ENCODE results near the gene NDUFB7.
A peak's percentile ranks its signal among the peaks of the same experiment; 100 is the strongest.

The NDUFB7 gene

DNA sequence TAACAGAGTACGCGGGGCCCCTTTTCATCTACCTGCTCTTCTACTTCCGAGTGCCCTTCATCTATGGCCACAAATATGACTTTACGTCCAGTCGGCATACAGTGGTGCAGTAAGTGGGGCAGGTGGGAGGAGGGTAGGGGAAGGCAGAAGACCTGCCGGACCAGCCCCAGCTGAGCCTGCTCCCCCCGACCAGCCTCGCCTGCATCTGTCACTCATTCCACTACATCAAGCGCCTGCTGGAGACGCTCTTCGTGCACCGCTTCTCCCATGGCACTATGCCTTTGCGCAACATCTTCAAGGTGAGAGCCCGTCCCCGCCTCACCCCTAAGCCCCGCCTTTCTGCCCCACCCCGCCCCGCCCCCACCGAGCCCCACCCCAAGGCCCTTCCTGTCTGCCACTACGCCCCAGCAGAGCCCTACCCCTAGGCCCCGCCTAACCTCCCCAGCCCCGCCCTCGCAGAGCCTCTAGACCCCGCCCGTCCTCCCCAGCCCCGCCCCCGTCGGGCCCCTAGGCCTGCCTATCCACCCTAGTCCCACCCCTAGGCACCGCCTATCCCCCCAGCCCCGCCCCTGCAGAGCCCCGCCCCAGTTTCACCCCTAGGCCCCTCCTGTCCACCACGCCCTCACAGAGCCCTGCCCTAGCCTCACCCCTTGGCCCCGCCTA lies 7.7 kb downstream of the NDUFB7 start:
- TF ChIP-seq, protein P1, sequence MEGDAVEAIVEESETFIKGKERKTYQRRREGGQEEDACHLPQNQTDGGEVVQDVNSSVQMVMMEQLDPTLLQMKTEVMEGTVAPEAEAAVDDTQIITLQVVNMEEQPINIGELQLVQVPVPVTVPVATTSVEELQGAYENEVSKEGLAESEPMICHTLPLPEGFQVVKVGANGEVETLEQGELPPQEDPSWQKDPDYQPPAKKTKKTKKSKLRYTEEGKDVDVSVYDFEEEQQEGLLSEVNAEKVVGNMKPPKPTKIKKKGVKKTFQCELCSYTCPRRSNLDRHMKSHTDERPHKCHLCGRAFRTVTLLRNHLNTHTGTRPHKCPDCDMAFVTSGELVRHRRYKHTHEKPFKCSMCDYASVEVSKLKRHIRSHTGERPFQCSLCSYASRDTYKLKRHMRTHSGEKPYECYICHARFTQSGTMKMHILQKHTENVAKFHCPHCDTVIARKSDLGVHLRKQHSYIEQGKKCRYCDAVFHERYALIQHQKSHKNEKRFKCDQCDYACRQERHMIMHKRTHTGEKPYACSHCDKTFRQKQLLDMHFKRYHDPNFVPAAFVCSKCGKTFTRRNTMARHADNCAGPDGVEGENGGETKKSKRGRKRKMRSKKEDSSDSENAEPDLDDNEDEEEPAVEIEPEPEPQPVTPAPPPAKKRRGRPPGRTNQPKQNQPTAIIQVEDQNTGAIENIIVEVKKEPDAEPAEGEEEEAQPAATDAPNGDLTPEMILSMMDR (IDR thresholded peaks at IDR 0.05; ENCODE audit: borderline replicate concordance, control extremely low read depth, extremely low read depth, insufficient read depth, missing control alignments) = no peak
- in situ Hi-C loops (cut with MboI; ENCODE audit: low sequenced_read_pairs, unreplicated experiment) = loop anchor here (25.0 kb wide), 2 partner anchors 323 to 548 kb away; partner anchors contain the start of genes OR7A17 and SYDE1
- DNase-seq (ENCODE audit: low spot score) = peak; percentile 79

DNA sequence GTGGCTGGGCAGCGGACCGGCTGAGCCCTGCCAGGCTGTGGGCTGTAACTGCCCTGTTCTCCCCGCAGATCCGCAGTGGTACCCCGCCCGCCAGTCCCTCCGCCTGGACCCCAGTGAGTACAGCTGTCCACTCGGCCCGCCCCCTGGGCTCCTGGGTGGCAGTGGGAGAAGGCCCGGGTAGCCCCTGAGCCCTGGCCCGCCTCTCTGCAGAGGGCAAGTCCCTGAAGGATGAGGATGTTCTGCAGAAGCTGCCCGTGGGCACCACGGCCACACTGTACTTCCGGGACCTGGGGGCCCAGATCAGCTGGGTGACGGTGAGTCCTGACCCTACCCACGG lies 8.3 kb downstream of the NDUFB7 start:
- in situ Hi-C loops (cut with MboI; ENCODE audit: low sequenced_read_pairs, unreplicated experiment) = loop anchor here (25.0 kb wide), 2 partner anchors 324 to 549 kb away; partner anchors contain the start of genes OR7A17 and SYDE1
- TF ChIP-seq, protein P1 (IDR thresholded peaks at IDR 0.05; ENCODE audit: borderline replicate concordance, control extremely low read depth, extremely low read depth, insufficient read depth, missing control alignments) = no peak
- peak; percentile 5 for DNase-seq (ENCODE audit: low spot score)

DNA sequence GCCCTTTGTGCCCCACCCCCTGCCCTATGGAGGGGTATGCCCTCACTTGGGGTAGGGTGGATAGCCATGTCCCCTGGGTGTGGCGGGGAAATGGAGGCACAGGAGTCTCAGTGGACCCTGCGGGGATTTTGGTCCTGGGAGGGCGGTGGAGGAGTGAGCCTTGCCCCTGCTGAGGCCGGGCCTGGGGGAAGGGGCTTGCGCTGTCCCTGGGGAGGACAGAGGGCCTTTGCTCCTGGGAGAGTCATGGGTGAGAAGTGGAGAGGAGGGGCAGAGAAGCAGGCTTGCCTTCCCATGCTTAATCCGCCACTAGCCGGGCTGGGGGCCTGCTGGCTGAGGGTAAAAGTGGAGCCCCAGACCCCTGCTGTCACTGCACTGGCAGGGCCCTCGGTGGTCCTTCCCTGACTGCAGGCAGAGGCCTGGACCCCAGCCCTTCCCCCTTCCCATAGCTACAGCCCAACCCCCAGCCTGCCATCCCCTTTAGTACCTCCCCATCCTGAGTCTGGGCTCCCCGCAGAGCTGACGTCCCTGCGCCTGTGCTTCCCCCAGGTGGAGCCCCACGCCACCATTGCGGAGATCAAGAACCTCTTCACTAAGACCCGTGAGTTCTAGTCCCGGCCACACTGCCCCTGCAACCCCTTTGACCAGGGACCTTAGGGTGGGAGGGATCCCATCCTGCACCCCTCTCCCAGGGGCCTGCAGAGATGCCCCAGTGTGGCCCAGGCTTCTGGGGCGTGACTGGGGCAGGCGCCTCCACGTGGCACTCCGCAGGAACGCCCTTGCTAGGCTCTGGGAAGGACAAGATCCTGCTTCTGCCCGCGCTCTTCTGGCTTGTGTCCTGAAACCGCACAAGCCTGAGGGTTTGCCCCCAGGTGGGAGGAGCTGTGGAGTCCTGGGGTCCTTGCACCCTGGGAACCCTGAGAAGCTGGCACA lies 8.9 kb downstream of the NDUFB7 start:
- in situ Hi-C loops (cut with MboI; ENCODE audit: low sequenced_read_pairs, unreplicated experiment) = loop anchor here (25.0 kb wide), 2 partner anchors 324 to 549 kb away; partner anchors contain the start of genes OR7A17 and SYDE1
- TF ChIP-seq, protein P1 (IDR thresholded peaks at IDR 0.05; ENCODE audit: borderline replicate concordance, control extremely low read depth, extremely low read depth, insufficient read depth, missing control alignments) = no peak
- DNase-seq (ENCODE audit: low spot score) = peak; percentile 13

DNA sequence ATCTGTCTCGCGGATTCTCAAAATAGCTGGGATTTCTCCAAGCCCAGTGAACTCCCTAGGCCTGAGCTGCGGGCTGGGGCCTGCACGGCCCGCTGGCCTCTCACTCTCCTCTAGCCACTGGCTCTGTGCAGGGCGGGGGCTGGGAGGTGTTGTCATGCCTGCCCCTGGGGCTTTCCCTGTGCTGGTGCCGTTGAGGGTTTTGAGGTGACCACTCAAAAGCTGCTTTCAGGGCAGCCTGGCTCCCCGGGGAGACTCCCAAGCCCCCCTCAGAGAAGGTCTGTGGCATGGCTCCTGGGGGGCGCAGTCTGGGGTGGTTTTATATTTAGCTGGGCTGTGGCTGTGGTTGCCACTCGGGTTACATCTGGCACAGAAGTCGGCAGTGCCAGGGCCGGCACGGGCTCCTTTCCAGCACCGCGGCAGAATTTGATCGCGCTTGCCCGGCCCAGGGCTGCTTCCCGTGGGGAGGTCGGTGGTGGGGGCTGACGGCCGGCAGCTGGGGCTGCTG lies 10.0 kb downstream of the NDUFB7 start:
- TF ChIP-seq, protein P1 (IDR thresholded peaks at IDR 0.05; ENCODE audit: borderline replicate concordance, control extremely low read depth, extremely low read depth, insufficient read depth, missing control alignments) = no peak
- in situ Hi-C loops (cut with MboI; ENCODE audit: low sequenced_read_pairs, unreplicated experiment) = loop anchor here (25.0 kb wide), 2 partner anchors 325 to 550 kb away; partner anchors contain the start of genes OR7A17 and SYDE1

DNA sequence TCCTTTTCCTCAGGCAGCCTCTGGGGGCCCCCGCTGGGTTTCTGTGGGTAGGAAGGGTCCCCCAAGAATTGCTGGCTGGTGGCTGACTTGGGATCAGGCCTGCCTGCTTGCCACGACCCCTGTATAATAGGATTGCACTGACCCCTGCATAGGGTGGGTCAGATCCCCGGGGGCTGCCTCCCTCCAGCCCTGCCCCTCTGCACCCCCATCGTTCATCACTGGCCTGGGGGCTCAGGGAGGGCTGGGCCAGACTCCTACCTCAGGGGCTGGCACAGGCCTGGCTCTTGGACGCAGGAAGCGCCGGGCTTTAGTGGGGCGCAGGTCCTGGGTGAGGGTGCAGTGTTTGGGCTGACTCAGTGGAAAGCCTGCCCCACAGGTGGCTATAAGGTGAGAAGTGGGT lies 10.6 kb downstream of the NDUFB7 start:
- TF ChIP-seq, protein P1 (IDR thresholded peaks at IDR 0.05; ENCODE audit: borderline replicate concordance, control extremely low read depth, extremely low read depth, insufficient read depth, missing control alignments) = no peak
- DNase-seq (ENCODE audit: low spot score) = peak; percentile 7
- in situ Hi-C loops (cut with MboI; ENCODE audit: low sequenced_read_pairs, unreplicated experiment) = loop anchor here (25.0 kb wide), 2 partner anchors 326 to 551 kb away; partner anchors contain the start of genes OR7A17 and SYDE1

More for the DNA sequence above, 10.0 kb downstream of the NDUFB7 start:
- peak; percentile 73 for DNase-seq (ENCODE audit: low spot score)

DNA sequence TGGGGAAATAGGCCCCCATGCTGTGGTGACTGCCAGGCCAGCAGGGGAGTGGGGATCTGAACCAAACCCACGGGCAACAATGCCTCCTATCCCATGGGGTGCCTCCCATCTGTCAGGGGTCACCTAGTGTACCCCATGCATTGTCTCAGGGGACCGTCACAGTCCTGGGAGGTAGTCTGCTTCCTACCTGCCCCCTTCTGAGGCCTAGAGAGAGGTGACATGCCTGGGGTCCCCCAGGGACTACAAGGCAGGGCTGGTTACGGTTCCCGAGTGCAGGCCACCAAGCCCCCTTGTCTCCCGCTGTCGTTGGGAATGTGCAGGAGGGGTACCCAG lies 11.1 kb downstream of the NDUFB7 start:
- in situ Hi-C loops (cut with MboI; ENCODE audit: low sequenced_read_pairs, unreplicated experiment) = loop anchor here (25.0 kb wide), 2 partner anchors 327 to 552 kb away; partner anchors contain the start of genes OR7A17 and SYDE1
- TF ChIP-seq, protein P1 (IDR thresholded peaks at IDR 0.05; ENCODE audit: borderline replicate concordance, control extremely low read depth, extremely low read depth, insufficient read depth, missing control alignments) = no peak
- DNase-seq (ENCODE audit: low spot score) = no peak
